Measurements from ENCODE around the gene FES. TPM values are rescaled to one million over a fixed set of nuclear protein-coding genes. Genes with fewer than 3 reads are reported as not detected.

FES gene
- total RNA-seq, 6 experiments from 2014 or later, result 0.41 to 1.4 (median 1.1) TPM

- TF ChIP-seq CTCF (IDR thresholded peaks at IDR 0.05), result no peak
- Mint-ChIP-seq H3K36me3 (ENCODE audit: low read depth) (peaks cover 11% of the 10 kb centered on the region), H3K4me1 (ENCODE audit: low read depth) (peaks cover 45% of the 10 kb centered on the region), H3K27ac (peak within 1 kb of the TSS; percentile 73), H3K27me3 (ENCODE audit: insufficient read depth) (peaks cover 2% of the 10 kb centered on the region; the same call in 1 of the 2 replicates), H3K4me3 (peak within 1 kb of the TSS; percentile 92), H3K9me3 (no peaks in the 10 kb centered on the region)
- DNase-seq, result peak; percentile 66
Measured at GRCh38 chr15:90934949-90935751, 50.8 kb downstream of the FES start, which contains the start of gene UNC45A. UNC45A (plus strand) TSS chr15:90935285; CDS start chr15:90935325, 40 bp downstream.

GRCh38 chr15:90936823-90937222 is 52.5 kb downstream of the FES start:
- no peak for TF ChIP-seq CTCF (IDR thresholded peaks at IDR 0.05)
- H3K4me1 Mint-ChIP-seq (ENCODE audit: low read depth), result peaks cover 28% of the 10 kb centered on the region
- H3K9me3 Mint-ChIP-seq, result no peaks in the 10 kb centered on the region
- peak overlapping the region; percentile 92; the same call in 1 of the 2 replicates for H3K4me3 Mint-ChIP-seq
- peaks cover 11% of the 10 kb centered on the region for H3K36me3 Mint-ChIP-seq (ENCODE audit: low read depth)
- H3K27me3 Mint-ChIP-seq (ENCODE audit: insufficient read depth), result peaks cover 2% of the 10 kb centered on the region; the same call in 1 of the 2 replicates
- no peak overlapping the region for H3K27ac Mint-ChIP-seq
- DNase-seq, result no peak

GRCh38 chr15:90938261-90938660 is 54.0 kb downstream of the FES start:
- no peaks in the 10 kb centered on the region for H3K9me3 Mint-ChIP-seq
- H3K4me1 Mint-ChIP-seq (ENCODE audit: low read depth), result peaks cover 21% of the 10 kb centered on the region
- no peak overlapping the region for H3K4me3 Mint-ChIP-seq
- TF ChIP-seq CTCF (IDR thresholded peaks at IDR 0.05), result no peak
- peaks cover 15% of the 10 kb centered on the region for H3K36me3 Mint-ChIP-seq (ENCODE audit: low read depth)
- no peak overlapping the region for H3K27ac Mint-ChIP-seq
- peaks cover 2% of the 10 kb centered on the region; the same call in 1 of the 2 replicates for H3K27me3 Mint-ChIP-seq (ENCODE audit: insufficient read depth)
- no peak for DNase-seq

- Mint-ChIP-seq H3K4me3 (no peak overlapping the region), H3K27me3 (ENCODE audit: insufficient read depth) (peaks cover 2% of the 10 kb centered on the region; the same call in 1 of the 2 replicates), H3K36me3 (ENCODE audit: low read depth) (peaks cover 17% of the 10 kb centered on the region), H3K9me3 (no peaks in the 10 kb centered on the region), H3K4me1 (ENCODE audit: low read depth) (peaks cover 13% of the 10 kb centered on the region), H3K27ac (no peak overlapping the region)
- TF ChIP-seq CTCF (IDR thresholded peaks at IDR 0.05), result no peak
- no peak for DNase-seq
Measured at GRCh38 chr15:90939756-90940155, 55.5 kb downstream of the FES start.

- no peak for TF ChIP-seq CTCF (IDR thresholded peaks at IDR 0.05)
- Mint-ChIP-seq H3K27me3 (ENCODE audit: insufficient read depth) (peaks cover under 1% of the 10 kb centered on the region; the same call in 1 of the 2 replicates), H3K4me3 (no peak overlapping the region), H3K4me1 (ENCODE audit: low read depth) (peaks cover 9% of the 10 kb centered on the region), H3K36me3 (ENCODE audit: low read depth) (peaks cover 19% of the 10 kb centered on the region), H3K27ac (no peak overlapping the region), H3K9me3 (no peaks in the 10 kb centered on the region)
- DNase-seq, result no peak
Measured at GRCh38 chr15:90941038-90941437, 56.7 kb downstream of the FES start.

Measured in HFFc6 (cell line).